ENCODE results near the gene KRT6C. TPM values are rescaled to one million over a fixed set of nuclear protein-coding genes. Genes with fewer than 3 reads are reported as not detected.

KRT6C gene
- total RNA-seq, 1 donor from 2014 or later, result not detected

DNA sequence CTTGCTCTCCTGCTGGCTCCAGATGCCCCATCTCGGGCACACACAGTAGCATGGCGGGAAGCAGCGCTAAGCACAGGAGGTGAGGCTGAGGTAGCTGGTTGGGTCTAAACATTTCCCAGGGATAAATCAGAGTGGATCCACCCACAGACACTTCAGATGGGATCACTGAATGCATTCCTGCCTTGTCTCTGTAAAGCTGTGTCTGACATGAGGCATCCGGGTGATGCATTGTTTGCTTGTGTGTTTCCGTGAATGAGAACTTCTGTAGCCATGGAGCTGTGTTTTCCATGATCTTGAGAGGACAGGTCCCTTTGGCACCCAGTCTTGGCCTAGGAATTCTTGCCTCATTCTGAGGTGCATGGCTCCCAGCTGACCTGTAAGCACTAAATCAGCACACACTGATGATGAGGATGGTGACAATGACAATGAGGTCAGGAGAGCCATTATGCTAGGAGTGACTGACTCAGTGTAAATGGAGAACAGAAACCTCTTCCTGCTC lies 32.7 kb downstream of the KRT6C start:
- H3K4me3 Mint-ChIP-seq (ENCODE audit: unreplicated experiment), result no peak overlapping the region
- TF ChIP-seq, protein P1, sequence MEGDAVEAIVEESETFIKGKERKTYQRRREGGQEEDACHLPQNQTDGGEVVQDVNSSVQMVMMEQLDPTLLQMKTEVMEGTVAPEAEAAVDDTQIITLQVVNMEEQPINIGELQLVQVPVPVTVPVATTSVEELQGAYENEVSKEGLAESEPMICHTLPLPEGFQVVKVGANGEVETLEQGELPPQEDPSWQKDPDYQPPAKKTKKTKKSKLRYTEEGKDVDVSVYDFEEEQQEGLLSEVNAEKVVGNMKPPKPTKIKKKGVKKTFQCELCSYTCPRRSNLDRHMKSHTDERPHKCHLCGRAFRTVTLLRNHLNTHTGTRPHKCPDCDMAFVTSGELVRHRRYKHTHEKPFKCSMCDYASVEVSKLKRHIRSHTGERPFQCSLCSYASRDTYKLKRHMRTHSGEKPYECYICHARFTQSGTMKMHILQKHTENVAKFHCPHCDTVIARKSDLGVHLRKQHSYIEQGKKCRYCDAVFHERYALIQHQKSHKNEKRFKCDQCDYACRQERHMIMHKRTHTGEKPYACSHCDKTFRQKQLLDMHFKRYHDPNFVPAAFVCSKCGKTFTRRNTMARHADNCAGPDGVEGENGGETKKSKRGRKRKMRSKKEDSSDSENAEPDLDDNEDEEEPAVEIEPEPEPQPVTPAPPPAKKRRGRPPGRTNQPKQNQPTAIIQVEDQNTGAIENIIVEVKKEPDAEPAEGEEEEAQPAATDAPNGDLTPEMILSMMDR (IDR thresholded peaks at IDR 0.05), result no peak
- peaks cover 1% of the 10 kb centered on the region for H3K36me3 Mint-ChIP-seq (ENCODE audit: low read depth)
- no peak overlapping the region for H3K27ac Mint-ChIP-seq (ENCODE audit: unreplicated experiment)
- peaks cover 41% of the 10 kb centered on the region for H3K27me3 Mint-ChIP-seq (ENCODE audit: low read depth)
- H3K4me1 Mint-ChIP-seq (ENCODE audit: low read depth), result peaks cover 23% of the 10 kb centered on the region
- no peak for DNase-seq (ENCODE audit: low spot score)
- no peaks in the 10 kb centered on the region for H3K9me3 Mint-ChIP-seq (ENCODE audit: low read depth)

DNA sequence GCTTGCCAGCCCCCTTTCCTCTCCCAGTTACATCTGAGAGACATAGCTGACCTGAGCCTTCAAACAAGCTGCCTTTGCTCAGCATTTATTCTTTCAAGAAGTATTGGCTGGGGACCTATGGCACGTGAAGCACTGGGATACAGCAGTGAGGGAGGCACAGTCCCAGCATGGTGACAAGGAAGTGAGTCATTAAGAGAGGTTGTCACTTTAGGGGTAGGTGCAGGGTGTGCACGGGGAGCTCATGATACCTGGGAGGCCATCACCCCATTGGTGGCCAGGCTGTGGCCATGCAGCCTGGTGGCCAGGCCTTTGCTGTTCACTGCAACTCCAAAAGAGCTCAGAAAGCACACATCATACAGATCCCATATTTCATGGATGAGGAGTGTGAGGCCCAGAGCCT lies 33.8 kb downstream of the KRT6C start:
- Mint-ChIP-seq H3K27ac (ENCODE audit: unreplicated experiment) (no peak overlapping the region), H3K4me3 (ENCODE audit: unreplicated experiment) (no peak overlapping the region), H3K9me3 (ENCODE audit: low read depth) (no peaks in the 10 kb centered on the region), H3K36me3 (ENCODE audit: low read depth) (peaks cover 1% of the 10 kb centered on the region), H3K4me1 (ENCODE audit: low read depth) (peaks cover 23% of the 10 kb centered on the region), H3K27me3 (ENCODE audit: low read depth) (peaks cover 44% of the 10 kb centered on the region)
- no peak for DNase-seq (ENCODE audit: low spot score)
- TF ChIP-seq, protein P1 (IDR thresholded peaks at IDR 0.05), result no peak

DNA sequence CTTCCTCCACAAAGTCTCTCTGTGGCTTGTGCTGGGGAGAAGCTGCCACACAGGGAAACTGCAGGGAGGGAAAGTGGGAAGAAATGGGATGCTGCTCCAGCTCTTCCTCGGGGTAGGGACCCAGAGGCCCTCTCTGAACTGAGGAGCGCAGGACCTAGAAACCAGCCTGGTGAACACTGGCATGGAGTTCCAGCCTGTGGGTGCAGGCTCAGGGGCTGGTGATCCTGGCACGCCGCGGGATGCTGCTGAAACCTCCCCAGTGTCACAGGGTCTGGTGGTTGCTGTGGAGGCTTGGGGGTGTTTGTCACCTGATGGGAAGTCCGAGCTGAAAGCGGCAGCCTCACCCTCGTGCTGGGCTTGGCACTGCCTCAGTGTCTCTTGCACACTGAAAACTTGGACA lies 34.2 kb downstream of the KRT6C start:
- DNase-seq (ENCODE audit: low spot score), result no peak
- no peak overlapping the region for H3K27ac Mint-ChIP-seq (ENCODE audit: unreplicated experiment)
- no peaks in the 10 kb centered on the region for H3K9me3 Mint-ChIP-seq (ENCODE audit: low read depth)
- peaks cover 45% of the 10 kb centered on the region for H3K27me3 Mint-ChIP-seq (ENCODE audit: low read depth)
- TF ChIP-seq, protein P1 (IDR thresholded peaks at IDR 0.05), result no peak
- H3K4me3 Mint-ChIP-seq (ENCODE audit: unreplicated experiment), result no peak overlapping the region
- H3K4me1 Mint-ChIP-seq (ENCODE audit: low read depth), result peaks cover 23% of the 10 kb centered on the region
- peaks cover 1% of the 10 kb centered on the region for H3K36me3 Mint-ChIP-seq (ENCODE audit: low read depth)

DNA sequence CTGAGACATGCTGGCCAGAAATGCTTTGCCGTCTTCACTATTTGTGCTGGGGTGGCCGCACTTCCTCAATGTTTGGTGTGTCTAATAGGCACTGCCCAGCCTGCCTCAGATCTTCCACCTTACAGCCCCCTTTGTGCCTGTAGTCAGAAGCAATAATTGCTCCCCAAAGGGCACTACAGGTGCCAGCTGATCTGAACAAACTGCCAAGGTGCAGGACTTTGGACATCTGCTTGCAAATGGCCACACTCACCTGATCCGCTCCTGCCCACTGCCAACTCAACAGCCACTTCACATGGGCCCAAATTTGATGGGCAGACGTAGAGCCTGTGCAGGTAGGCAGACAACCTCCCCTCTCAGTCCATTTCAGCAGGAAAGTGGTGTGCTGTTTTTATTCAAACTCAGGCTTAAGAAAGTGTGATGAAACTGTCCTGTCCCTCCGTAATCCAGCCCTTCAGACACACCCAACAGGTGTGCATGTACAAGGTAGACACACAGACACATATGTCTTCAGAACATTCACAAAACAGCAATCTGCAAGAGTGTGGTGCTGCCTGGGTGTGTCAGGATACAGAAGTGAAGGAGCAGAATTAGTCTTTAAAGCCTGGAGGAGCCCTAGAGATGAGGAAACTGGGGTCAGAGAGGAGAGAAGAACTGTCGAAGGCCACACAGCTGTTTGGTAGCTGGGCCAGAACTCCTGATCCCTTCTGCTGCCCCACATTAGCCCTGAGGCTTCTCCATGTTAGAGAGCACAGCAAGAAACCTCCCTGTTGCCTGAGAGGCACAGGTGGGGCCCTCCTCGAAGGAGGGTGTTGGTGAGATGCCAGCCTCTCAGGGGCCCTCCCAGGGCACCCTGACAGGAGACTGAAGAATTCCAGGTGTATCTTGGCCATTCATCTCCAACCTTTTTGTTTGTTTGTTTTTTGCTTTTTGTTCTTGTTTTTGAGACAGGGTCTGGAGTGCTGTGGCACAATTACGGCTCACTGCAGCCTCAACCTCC lies 35.0 kb downstream of the KRT6C start:
- Mint-ChIP-seq H3K36me3 (ENCODE audit: low read depth) (peaks cover 1% of the 10 kb centered on the region), H3K9me3 (ENCODE audit: low read depth) (no peaks in the 10 kb centered on the region), H3K4me3 (ENCODE audit: unreplicated experiment) (no peak overlapping the region), H3K27ac (ENCODE audit: unreplicated experiment) (no peak overlapping the region), H3K27me3 (ENCODE audit: low read depth) (peaks cover 44% of the 10 kb centered on the region), H3K4me1 (ENCODE audit: low read depth) (peaks cover 23% of the 10 kb centered on the region)
- TF ChIP-seq, protein P1 (IDR thresholded peaks at IDR 0.05), result no peak
- DNase-seq (ENCODE audit: low spot score), result no peak

DNA sequence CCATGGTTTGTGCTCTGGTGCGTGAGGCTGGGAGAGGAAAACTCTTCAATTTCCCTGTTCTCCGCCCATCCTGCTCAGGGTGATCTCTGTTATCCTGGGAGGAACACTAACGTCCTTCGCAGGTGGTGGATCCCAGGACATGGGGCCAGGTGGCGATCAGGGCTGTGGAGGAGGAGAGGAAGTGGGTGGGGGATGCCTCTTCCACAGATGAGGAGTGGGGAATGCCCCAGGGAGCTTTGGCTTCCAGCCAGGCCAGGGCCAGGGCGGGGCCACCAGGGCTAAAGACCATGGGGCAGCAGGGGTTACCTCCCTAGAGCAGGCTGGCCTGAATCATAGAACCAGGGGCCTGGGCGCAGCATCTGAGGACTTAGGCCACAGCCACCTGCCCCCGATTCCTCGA lies 36.1 kb downstream of the KRT6C start:
- no peak overlapping the region for H3K27ac Mint-ChIP-seq (ENCODE audit: unreplicated experiment)
- peaks cover 13% of the 10 kb centered on the region for H3K4me1 Mint-ChIP-seq (ENCODE audit: low read depth)

More for the DNA sequence above, 36.1 kb downstream of the KRT6C start:
- Mint-ChIP-seq H3K36me3 (ENCODE audit: low read depth) (peaks cover 1% of the 10 kb centered on the region), H3K9me3 (ENCODE audit: low read depth) (no peaks in the 10 kb centered on the region), H3K4me3 (ENCODE audit: unreplicated experiment) (no peak overlapping the region), H3K27me3 (ENCODE audit: low read depth) (peaks cover 52% of the 10 kb centered on the region)
- TF ChIP-seq, protein P1 (IDR thresholded peaks at IDR 0.05), result no peak
- no peak for DNase-seq (ENCODE audit: low spot score)

Data from chondrocyte (in vitro differentiated cells).